NCI-H2227 (cell line): ENCODE results near the gene CATSPER1.

Experiments
- DNase-seq: peaks from one replicate; lab custom pipeline; 2025; ENCODE audit not compliant: unreplicated experiment; lab: John Stamatoyannopoulos, UW

Gene CATSPER1

GRCh38 chr11:66026017-66026529 is at the start of gene CATSPER1:
CATSPER1 (minus strand) TSS chr11:66026479; CDS start chr11:66026379, 100 bp downstream.
- no peak for DNase-seq

- DNase-seq = no peak
These were observed 49.0 kb upstream of the CATSPER1 start for GRCh38 chr11:66075273-66075672.

DNA sequence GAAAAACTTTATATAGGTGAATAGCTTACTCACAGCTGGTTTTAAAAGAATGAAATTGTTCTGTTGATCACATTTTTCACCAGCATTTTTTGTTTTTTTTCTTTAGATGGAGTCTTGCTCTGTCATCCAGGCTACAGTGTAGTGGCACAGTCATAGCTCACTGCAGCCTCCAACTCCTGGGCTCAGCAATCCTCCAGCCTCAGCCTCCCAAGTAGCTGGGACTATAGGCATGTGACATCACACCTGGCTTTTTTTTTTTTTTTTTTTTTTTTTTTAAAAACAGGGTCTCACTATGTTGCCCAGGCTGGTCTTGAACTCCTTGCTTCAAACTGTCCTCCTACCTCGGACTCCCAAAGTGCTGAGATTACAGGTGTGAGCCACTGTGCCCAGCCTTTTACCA is 47.4 kb upstream of the CATSPER1 start:
- no peak for DNase-seq

- DNase-seq = no peak
These were observed 46.2 kb upstream of the CATSPER1 start for GRCh38 chr11:66072518-66072917.

- DNase-seq = no peak
These were observed 45.8 kb upstream of the CATSPER1 start for GRCh38 chr11:66072081-66072480.

DNA sequence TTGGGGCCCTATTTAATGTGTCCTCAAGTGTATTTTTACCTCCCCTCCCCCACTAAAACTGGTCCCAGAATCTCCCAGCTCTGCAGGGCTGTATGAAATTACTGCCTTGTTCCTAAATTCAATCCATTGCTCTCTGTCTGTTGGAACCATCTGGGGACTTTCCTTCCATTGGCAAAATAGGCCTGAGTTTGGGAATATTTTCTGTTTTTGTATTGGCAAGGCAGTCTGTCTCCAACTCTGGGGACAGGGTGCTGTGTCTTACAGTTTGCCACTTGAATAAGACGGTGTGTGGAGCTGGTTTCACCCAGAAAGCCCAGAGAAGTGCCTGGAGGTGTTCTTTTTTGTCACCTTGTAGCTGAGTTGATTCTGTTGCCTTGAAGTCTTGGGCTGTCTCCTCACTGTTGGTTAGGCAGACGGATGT is 45.1 kb upstream of the CATSPER1 start:
- no peak for DNase-seq

DNA sequence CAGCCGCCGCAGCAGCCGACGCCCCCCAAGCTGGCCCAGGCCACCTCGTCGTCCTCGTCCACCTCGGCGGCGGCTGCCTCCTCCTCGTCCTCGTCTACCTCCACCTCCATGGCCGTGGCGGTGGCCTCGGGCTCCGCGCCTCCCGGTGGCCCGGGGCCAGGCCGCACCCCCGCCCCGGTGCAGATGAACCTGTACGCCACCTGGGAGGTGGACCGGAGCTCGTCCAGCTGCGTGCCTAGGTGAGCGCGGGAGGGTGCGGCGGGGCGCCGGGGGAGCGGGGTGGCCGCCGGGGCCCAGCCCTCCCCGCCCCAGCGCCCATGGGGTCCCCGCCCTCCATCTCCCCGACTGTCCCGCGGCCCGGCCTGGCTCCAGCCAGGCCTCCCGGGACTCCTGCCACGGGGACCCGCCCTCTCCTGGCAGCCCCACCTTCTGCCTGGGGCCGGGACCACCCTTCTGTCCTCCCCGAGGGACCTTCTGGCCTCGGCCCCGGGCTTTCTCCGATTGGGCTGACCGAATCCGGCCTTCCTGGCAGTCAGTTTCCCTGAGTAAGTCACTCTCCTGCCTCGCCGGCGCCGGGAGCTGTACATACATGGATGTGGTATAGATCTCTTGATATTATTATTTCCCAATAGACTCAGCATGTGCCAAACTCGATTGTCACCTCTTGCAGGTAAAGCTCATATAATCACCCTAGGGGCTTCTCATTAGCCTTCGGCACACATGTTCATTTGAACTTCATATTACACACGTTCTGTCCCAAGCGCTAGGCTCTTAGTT is 44.5 kb upstream of the CATSPER1 start:
- DNase-seq = peak; percentile 58

- DNase-seq = peak; percentile 88
These were observed 43.7 kb upstream of the CATSPER1 start, which contains the start of gene PACS1 for GRCh38 chr11:66069715-66070603. PACS1 (plus strand) TSS chr11:66070272; CDS start chr11:66070487, 215 bp downstream.

DNA sequence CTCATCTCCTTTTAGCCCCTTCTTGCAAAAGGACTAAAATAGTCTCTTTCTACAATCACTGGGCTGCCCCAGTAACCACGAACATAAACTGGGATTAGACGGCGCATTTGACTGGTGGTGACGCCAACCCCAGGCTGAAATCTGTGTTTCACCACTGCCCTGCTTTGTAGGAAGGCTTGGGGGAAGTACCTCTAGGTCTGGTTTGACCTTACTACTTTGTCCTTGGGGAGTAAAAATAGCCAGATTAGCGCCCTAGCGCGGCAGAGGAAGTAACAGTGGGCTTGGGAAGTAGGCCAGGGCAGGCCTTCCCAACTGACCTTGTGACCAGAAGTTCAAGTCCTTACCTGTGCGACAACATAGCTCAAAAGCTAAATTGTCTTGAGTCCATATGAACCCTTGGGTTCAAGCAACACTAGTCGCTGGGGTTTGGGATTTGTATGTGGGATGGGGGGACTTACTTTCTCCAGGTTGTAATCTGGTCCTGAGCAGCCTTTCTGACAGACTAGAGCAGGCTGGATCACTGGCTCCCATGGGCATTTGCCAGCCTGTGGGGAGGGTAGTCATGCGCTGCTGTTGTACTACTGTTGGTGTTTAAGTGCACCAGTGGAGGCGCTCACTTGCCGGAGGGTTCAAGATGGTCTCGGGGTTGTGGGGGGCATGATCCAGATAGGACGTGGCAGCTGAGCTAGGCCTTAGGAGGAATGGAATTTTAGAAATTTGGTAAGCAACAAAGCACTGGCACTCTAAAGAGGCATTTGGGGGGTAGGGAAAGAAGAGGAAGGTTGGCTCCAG is 42.8 kb upstream of the CATSPER1 start:
- peak; percentile 37 for DNase-seq

GRCh38 chr11:66068154-66068821 is 42.0 kb upstream of the CATSPER1 start:
- DNase-seq = peak; percentile 87

DNA sequence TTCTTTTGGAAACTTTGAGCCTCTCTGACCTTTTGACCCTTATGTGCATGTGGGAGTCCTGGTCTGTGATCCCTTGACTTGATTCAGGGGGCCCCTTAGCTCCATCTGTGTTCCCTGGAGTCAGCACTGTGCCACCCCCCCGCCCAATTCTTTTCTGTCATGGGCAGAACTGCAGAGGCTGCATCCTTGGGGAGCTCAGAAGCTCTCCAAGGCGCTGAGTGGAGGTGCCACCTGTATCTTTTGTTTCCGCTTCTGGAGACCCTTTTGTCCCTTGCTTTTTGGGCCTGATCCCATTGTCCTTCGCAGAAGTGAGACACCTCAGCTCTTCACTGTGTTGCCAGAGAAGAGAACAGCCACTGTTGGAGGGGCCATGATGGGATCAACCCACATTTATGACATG is 41.4 kb upstream of the CATSPER1 start:
- no peak for DNase-seq

DNA sequence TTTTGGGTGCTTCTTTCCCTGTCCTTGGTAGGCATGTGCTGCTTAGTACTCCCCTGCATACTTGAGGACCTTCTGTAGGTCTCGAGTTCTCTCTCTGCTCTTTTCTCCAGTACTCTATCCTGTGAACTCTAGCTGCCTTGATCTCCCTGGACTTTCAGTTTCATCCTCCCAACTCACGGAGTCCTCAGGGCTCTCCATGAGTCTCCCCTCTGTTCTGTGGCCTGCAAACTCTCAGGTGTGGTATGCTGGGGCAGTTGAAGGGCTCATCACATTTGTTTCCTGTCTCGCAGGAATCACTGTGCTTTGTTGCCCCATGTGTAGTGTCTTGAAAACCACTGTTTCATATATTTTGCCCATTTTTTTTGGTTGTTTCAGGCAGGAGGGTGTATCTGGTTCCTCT is 40.5 kb upstream of the CATSPER1 start:
- DNase-seq = no peak

- no peak for DNase-seq
These were observed 38.3 kb upstream of the CATSPER1 start for GRCh38 chr11:66064571-66064970.

DNA sequence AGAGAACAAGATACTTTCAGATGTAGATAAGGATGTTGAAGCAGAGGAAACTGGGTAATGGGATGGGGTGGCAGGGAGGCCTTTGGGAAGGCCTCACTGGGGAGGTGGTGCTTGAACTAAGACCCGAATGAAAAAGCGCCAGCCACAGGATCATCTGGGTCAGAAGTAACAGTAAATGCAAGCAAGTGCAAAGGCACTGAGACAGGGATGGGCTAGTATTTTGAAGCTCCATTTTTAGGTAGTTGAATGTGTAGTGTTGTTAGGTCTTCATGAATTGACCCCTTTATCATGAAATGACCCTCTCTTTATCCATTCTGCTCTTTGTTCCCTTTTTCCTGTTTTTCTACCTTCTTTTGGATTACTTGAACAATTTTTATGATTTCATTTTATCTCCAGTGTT is 37.6 kb upstream of the CATSPER1 start:
- no peak for DNase-seq

GRCh38 chr11:66062408-66062807 is 36.1 kb upstream of the CATSPER1 start:
- no peak for DNase-seq

GRCh38 chr11:66061268-66061667 is 35.0 kb upstream of the CATSPER1 start:
- DNase-seq = no peak

DNA sequence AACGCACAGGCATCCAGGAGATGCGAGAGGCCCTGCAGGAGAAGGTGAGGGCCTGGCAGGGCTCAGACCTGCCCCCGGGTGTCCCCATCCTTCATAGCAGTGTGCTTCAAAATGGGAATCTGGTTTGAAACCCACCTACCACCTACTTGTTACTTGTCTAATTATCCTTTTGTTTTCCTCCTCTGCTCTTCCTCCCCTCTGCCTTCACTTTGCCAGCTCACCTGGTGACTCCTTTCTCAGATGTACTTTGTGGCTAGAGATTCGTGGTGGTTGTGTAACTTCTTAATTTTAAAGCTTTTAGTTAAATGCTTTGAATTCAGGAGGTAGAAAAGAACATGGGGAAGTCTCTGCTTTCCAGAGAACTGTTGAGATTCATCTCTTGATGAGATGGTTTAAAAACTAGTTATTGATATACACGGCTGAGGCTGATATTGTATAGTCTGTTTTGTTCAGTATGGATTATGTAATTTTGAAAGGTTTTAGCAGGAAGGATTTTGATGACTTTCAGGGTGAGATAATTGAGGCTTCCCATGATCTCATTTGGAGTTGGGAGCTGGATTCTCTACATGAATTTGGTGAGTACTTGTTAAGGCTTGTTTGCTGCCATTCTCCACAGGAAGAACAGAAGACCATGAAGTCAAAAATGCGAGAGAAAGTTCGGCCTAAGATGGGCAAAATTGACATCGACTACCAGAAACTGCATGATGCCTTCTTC is 33.8 kb upstream of the CATSPER1 start:
- no peak for DNase-seq

DNA sequence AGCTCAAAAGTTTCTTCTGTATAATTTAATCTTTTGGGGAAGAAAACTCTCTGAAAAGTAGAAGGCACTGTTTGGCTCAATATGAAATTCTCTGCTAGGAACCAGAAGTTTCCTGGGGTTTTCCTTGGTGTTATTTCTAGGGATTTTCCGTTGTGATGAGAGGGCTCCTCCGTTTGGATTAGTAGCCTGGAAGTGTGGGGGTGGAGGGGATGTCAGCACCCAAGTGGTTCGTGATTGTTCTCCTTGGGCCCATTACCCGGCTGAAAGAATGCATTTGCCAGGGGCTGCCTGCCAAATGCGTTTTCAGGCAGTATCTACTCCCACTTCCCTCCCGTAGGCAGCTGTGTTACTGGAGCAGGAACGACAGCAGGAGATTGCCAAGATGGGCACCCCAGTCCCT is 30.2 kb upstream of the CATSPER1 start:
- no peak for DNase-seq

- DNase-seq = no peak
These were observed 28.7 kb upstream of the CATSPER1 start for GRCh38 chr11:66055021-66055420.

DNA sequence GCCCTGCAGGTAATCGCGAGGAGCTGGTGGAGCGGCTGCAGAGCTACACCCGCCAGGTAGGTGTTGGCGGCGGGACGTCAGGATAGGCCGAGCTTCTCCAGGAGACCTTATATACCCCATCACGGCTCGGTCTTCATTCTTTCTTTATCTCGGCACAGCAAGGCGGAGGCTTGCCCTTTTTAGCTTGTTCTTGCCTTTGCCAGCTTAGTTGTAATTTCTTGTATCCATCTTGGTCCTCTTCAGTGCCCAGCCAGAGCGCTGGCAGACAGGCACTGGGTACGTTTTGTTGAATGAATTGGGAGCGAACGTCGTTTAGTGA is 26.3 kb upstream of the CATSPER1 start:
- DNase-seq = no peak
